GM12878 (cell line): ENCODE results near the gene S100A16. TPM values are rescaled to one million over a fixed set of nuclear protein-coding genes. Genes with fewer than 3 reads are reported as not detected.

Experiments used
- ATAC-seq: fragments of 200-7000 bp; cut with Tn5 transposase; 3 replicates; pipeline ENCODE4 v1.9.1; 2020; ENCODE audit warnings: mild to moderate bottlenecking, moderate library complexity
- BruUV-seq: library from RNA; stranded (reverse); fragments of 400-500 nt; replicated peaks from 2 replicates; lab custom pipeline; 2021; lab: Mats Ljungman, UMichigan
- CTCF ChIA-PET: fragments of 300-600 bp; sonication (Branson Sonifier 250); formaldehyde crosslinking; extraction: SDS; loops from one replicate; lab custom pipeline; 2021; ENCODE audit warnings: inconsistent platforms; lab: Yijun Ruan, JAX
- POLR2A ChIA-PET: fragments of 350-600 bp; formaldehyde crosslinking; extraction: SDS; loops from one replicate; lab custom pipeline; 2021; ENCODE audit warnings: inconsistent platforms; lab: Charles Lee
- RAD21 ChIA-PET: fragments of 300-600 bp; sonication (Branson Sonifier 250); formaldehyde crosslinking; loops from one replicate; lab custom pipeline; 2023; ENCODE audit warnings: antibody characterized with exemption; ENCODE audit not compliant: unreplicated experiment; lab: Charles Lee
- SMC1A ChIA-PET: fragments of 300-600 bp; sonication (Branson Sonifier 250); formaldehyde crosslinking; loops from one replicate; lab custom pipeline; 2023; ENCODE audit not compliant: unreplicated experiment, uncharacterized antibody; lab: Charles Lee
- DNase-seq: peaks from one replicate; pipeline ENCODE4 v3.0.0-alpha.2; 2011; ENCODE audit warnings: low read depth, low spot score
- FAIRE-seq: peaks from 3 replicates; lab custom pipeline; 2011; peaks lifted over from hg19 to GRCh38; lab: Jason Lieb, UNC
- H2AFZ ChIP-seq: 2 replicates; pipeline ENCODE4 v1.6.0; 2011; ENCODE audit warnings: low read depth, low read length, control low read depth; ENCODE audit not compliant: control insufficient read depth
- H3K27ac ChIP-seq: 2 replicates; pipeline ENCODE4 v1.5.1; 2011; ENCODE audit warnings: control low read depth; ENCODE audit not compliant: control insufficient read depth, insufficient read depth
- H3K27me3 ChIP-seq, 2 experiments: replicated peaks in 1 of 2; 2 replicates each; pipeline versions ENCODE4 v1.6.0 to v1.6.1; 2011; ENCODE audit warnings: low read length in 1 of 2; ENCODE audit not compliant: control insufficient read depth in 2 of 2, insufficient read depth in 2 of 2
- H3K36me3 ChIP-seq, 2 experiments: 2 replicates each; pipeline ENCODE4 v1.5.1; 2011; ENCODE audit warnings: low read length in 1 of 2; ENCODE audit not compliant: control insufficient read depth in 2 of 2, insufficient read depth in 2 of 2
- H3K4me1 ChIP-seq: 2 replicates; pipeline ENCODE4 v1.6.1; 2011; ENCODE audit warnings: mild to moderate bottlenecking, low read length, moderate library complexity, mixed read lengths; ENCODE audit not compliant: control insufficient read depth, insufficient read depth
- H3K4me2 ChIP-seq: 2 replicates; pipeline ENCODE4 v1.6.0; 2011; ENCODE audit warnings: control low read depth; ENCODE audit not compliant: control insufficient read depth, insufficient read depth
- H3K4me3 ChIP-seq: fragments of 200-600 bp; sonication (generic); 2 replicates; pipeline ENCODE4 v1.5.1; 2016
- H3K79me2 ChIP-seq: 2 replicates; pipeline ENCODE4 v1.6.0; 2011; ENCODE audit warnings: low read length; ENCODE audit not compliant: control insufficient read depth, insufficient read depth
- H3K9ac ChIP-seq: 2 replicates; pipeline ENCODE4 v1.8.0; 2011; ENCODE audit warnings: low read length, control low read depth, mixed read lengths; ENCODE audit not compliant: control insufficient read depth, insufficient read depth
- H3K9me3 ChIP-seq: replicated peaks from 3 replicates; pipeline ENCODE4 v1.5.1; 2011; ENCODE audit warnings: mild to moderate bottlenecking, low read length; ENCODE audit not compliant: control insufficient read depth, insufficient read depth
- H4K20me1 ChIP-seq: 2 replicates; pipeline ENCODE4 v1.6.0; 2011; ENCODE audit not compliant: control insufficient read depth, insufficient read depth
- CHD2 ChIP-seq: IDR thresholded peaks from 2 replicates; pipeline ENCODE4 v1.6.1; 2011; ENCODE audit warnings: low read depth, low read length, improper control_type of control experiment, borderline replicate concordance
- EED ChIP-seq: sonication (generic); IDR thresholded peaks from 2 replicates; pipeline ENCODE4 v1.6.1; 2016; ENCODE audit warnings: antibody characterized with exemption, low read depth
- EP300 ChIP-seq, 2 experiments: fragments of 150-350 bp in 1 of 2; IDR thresholded peaks; 2 replicates each; pipeline ENCODE4 v1.6.1; 2011 to 2012; ENCODE audit warnings: low read depth in 2 of 2, low read length in 2 of 2, borderline replicate concordance in 1 of 2, improper control_type of control experiment in 1 of 2, inconsistent platforms in 1 of 2; ENCODE audit not compliant: control insufficient read depth in 1 of 2
- EZH2 ChIP-seq: IDR thresholded peaks from 2 replicates; pipeline ENCODE4 v1.6.1; 2012; ENCODE audit warnings: low read depth, mild to moderate bottlenecking, control low read depth, inconsistent platforms, low read length, borderline replicate concordance; ENCODE audit not compliant: control insufficient read depth
- SMAD1 ChIP-seq: fragments of 450-650 bp; IDR thresholded peaks from 2 replicates; pipeline ENCODE4 v1.6.1; 2018; ENCODE audit warnings: mild to moderate bottlenecking, low read depth; ENCODE audit not compliant: partially characterized antibody
- WGBS: methylation state at CpG from one replicate; pipeline ENCODE4 v1.1.6; 2016; ENCODE audit warnings: low lambda C conversion rate; ENCODE audit not compliant: insufficient replicate concordance, insufficient coverage; ENCODE audit errors: missing lambda C conversion rate; 5-methylcytosine and 5-hydroxymethylcytosine counted together
- in situ Hi-C: fragments of 300-500 bp; cut with MboI; formaldehyde crosslinking; loops from 9 replicates; pipeline ENCODE4 v1.14.3; 2018; ENCODE audit warnings: mixed read lengths
- intact Hi-C: fragments of 100-400 bp; cut with micrococcal nuclease; formaldehyde crosslinking; loops from one replicate; pipeline ENCODE4 v1.14.2; 2022; ENCODE audit not compliant: unreplicated experiment
- polyA plus RNA-seq, 11 experiments: library from polyadenylated mRNA; depleted of rRNA in 4 of 11; unstranded in 6 of 11; stranded (reverse) in 5 of 11; fragments of >200 nt; fragmentation: Nextera tagmentation in 4 of 11; fragmentation: Illumina TruSeq in 1 of 11; extraction: Ambion mirVana in 4 of 11; extraction: Trizol in 1 of 11; gene quantifications; 1 replicate in 1 of 11; 2 replicates in 10 of 11; pipeline versions ENCODE4 v1.2.1 to v1.2.3, GENCODE V29; 2011 to 2016; ENCODE audit warnings: inconsistent platforms in 2 of 11, missing spikeins in 2 of 11, low read depth in 1 of 11
- total RNA-seq, 4 experiments: library from RNA; depleted of rRNA in 3 of 4; stranded (reverse); fragments of >200 nt in 3 of 4; fragmentation: Illumina TruSeq in 1 of 4; extraction: Trizol in 1 of 4; gene quantifications; 2 replicates each; pipeline versions ENCODE4 v1.2.1 to v1.2.3, GENCODE V29; 2013 to 2021

S100A16 gene
- total and polyA plus RNA-seq, 10 of the 15 experiments (the other 5 are each of a cell fraction or from before 2014, with no cell fraction given): 0.14 to 0.51 (median 0.25) TPM; not detected in 6

DNA sequence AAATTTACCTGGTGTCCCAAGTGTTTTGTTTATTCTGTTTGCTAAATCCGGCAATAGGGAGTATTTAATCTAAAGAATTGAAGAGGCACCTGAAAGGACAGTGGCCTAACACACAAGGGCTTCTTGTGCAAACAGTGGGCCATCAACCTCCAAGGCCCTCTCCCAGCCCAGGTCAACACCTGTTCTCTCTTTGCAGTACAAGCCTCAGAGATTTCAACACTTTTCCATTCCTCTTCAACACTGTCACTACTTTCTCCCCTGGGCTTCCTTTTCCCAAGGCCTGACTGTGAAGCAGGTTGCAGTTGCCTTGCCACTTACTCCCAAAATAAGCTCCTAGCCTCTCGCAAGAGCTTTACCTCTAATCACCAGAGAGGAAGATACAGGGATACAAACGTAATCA is 42.4 kb upstream of the S100A16 start:
- Histone ChIP-seq H3K9ac (no peak overlapping the region), H3K27ac (no peak overlapping the region), H3K79me2 (peaks cover 13% of the 10 kb centered on the region), H3K36me3 (no peaks in the 10 kb centered on the region; a peak in 1 of 4 replicates), H3K4me2 (no peak overlapping the region), H2AFZ (no peak overlapping the region), H3K9me3 (no peaks in the 10 kb centered on the region), H3K27me3 (no peaks in the 10 kb centered on the region), H3K4me3 (no peak overlapping the region), H3K4me1 (peaks cover 6% of the 10 kb centered on the region; the same call in 1 of the 2 replicates), H4K20me1 (no peaks in the 10 kb centered on the region)
- ChIA-PET RAD21 (no interaction called here), SMC1A (interaction anchor here (1.0 kb wide), 1 partner anchor 11 kb away, joined by 4 read pairs; no protein-coding TSS in a partner anchor), POLR2A (interaction anchor here (0.6 to 1.7 kb wide), 2 partner anchors 17 to 22 kb away, joined by 4 to 6 read pairs; partner anchors contain the start of gene CHTOP), CTCF (interaction anchor here (0.9 to 1.5 kb wide), 2 partner anchors 20 to 83 kb away, joined by 4 to 5 read pairs; no protein-coding TSS in a partner anchor)
- 68% methylated on average over 3 of the region's 3 CpGs for WGBS
- no peak for ATAC-seq
- FAIRE-seq: no peak
- TF ChIP-seq EZH2: no peak
- intact Hi-C loops: no loop called here
- no peak for DNase-seq
- in situ Hi-C loops: no loop called here
- no TSS peak for BruUV-seq

DNA sequence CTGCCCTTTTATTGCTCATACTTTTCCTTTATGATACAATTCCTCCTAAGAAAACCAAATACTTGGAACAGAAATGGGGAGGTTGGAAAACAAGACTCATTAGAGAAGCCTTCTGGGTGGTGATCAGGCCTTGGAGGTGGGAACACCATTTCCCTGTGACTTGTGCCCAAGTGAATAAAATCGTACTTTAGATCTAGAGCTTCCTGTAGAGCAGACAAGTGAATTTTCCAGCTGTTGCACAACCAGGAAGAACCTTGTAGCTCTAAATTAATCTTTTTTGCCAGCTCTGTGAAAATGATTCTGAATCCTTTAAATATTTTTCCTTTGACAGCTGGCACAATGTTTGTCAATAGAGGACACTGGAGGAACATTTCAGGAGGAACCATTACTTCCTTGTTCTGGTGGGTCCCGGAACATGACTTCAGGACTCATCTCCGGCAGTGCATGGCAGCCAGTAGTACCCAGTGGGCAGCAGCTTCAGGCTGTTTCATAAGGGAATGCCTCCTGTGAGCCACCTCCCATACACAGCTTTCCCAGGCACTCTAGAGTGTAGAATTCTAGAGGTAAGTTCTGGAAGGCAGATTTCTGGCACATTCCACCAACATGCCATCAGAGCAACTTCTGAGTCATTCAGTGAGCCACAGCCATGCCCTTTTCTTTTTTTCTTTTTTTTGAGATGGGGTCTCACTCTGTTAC is 40.0 kb upstream of the S100A16 start:
- Histone ChIP-seq H3K36me3 (0 out of 4 replicates have a peak, but pooled peaks cover 0 to 2% of the 10 kb centered on the region in 2 experiments), H3K9ac (no peak overlapping the region), H3K4me1 (no peaks in the 10 kb centered on the region; the same call in 1 of the 2 replicates), H3K4me3 (no peak overlapping the region), H3K27ac (no peak overlapping the region), H3K79me2 (no peaks in the 10 kb centered on the region), H4K20me1 (no peaks in the 10 kb centered on the region), H3K27me3 (no peaks in the 10 kb centered on the region), H2AFZ (no peak overlapping the region), H3K9me3 (no peaks in the 10 kb centered on the region), H3K4me2 (no peak overlapping the region)
- 56% methylated on average over 3 of the region's 3 CpGs for WGBS
- no peak for DNase-seq
- POLR2A ChIA-PET: interaction anchor here (1.1 kb wide), 1 partner anchor 19 kb away, joined by 3 read pairs; the partner anchor contains the start of gene CHTOP
- in situ Hi-C loops: no loop called here
- ATAC-seq: no peak
- FAIRE-seq: no peak
- no TSS peak for BruUV-seq
- CTCF ChIA-PET: interaction anchor here (0.6 to 1.3 kb wide), 5 partner anchors 9 to 333 kb away, joined by 3 to 6 read pairs (median 4); partner anchors contain the start of gene RAB13
- intact Hi-C loops: no loop called here
- RAD21 ChIA-PET: interaction anchor here (0.6 to 1.1 kb wide), 2 partner anchors 80 to 82 kb away, joined by 3 to 4 read pairs; no protein-coding TSS in a partner anchor
- SMC1A ChIA-PET: interaction anchor here (1.1 to 2.5 kb wide), 4 partner anchors 9 to 80 kb away, joined by 3 to 10 read pairs (median 4); no protein-coding TSS in a partner anchor
- TF ChIP-seq CHD2 (no peak), EP300 (IDR thresholded peaks at IDR 0.05; ENCODE audit: borderline replicate concordance in 1 of 2, control insufficient read depth in 1 of 2, low read depth in 2 of 2, low read length in 2 of 2) (no peak), EED (no peak), SMAD1 (no peak)
